Superior temporal gyrus (tissue), 1 donor: ENCODE data around the gene TLL2.

Experiments
- DNase-seq: peaks from one replicate; pipeline ENCODE4 v3.0.0-alpha.2; 2016; ENCODE audit errors: extremely low spot score

Gene TLL2

DNA sequence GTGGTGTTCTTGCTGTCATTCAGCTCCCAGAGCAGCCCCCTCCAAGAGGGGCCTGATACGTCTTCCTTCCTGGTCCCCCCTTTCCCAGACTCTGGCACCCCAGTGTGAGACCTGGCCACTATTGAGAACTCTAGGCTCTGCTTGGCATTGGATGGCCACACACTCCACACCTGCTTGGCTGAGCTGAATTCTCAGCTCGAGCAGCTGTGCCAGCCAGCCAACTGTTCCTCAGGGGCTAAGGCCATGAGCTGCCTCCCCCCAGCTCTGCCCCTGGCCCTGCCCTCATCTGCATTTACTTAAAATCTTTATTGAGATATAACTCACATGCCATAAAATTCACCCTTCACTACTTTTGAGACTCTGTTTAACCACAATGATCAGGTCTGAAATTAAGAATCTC, 6.7 kb downstream of the TLL2 start:
- no peak for DNase-seq

DNA sequence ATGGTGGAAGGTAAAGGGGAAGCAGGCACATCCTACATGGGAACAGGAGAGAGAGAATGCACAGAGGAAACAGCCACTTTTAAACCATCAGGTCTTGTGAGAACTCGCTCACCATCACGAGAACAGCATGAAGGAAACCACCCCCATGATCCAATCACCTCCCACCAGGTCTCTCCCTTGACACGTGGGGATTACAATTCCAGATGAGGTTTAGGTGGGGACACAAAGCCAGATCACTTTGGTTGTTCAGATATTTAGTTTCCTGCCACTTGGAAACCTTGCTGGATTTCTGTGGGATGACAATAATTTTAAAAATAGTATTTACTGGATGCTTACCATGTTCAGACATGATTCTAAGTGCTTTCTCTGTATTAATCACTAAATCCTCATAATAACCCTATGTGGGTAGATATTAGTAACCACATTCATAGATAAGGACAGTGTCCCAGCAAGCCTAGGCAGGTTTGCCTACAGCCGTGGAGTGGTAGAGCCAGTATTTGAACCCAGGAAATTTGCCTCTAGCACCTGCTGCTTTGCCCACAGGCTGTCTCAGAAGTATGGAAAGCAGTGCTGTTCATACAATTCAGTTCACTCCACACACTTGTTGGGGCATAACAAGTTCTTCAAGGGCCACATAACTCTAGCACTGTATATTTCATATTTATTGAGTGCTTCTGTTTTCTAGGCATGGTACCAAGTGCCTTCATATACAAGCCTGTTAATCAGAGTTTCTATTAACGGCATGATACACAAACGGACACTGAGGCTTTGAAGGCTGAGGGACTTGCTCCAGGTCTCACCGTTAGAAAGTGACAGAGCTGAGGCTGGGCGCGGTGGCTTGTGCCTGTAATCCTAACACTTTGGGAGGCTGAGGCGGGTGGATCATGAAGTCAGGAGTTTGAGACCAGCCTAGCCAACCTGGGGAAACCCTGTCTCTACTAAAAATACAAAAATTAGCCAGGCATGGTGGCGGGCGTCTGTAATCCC, 8.3 kb downstream of the TLL2 start:
- DNase-seq, result no peak

DNA sequence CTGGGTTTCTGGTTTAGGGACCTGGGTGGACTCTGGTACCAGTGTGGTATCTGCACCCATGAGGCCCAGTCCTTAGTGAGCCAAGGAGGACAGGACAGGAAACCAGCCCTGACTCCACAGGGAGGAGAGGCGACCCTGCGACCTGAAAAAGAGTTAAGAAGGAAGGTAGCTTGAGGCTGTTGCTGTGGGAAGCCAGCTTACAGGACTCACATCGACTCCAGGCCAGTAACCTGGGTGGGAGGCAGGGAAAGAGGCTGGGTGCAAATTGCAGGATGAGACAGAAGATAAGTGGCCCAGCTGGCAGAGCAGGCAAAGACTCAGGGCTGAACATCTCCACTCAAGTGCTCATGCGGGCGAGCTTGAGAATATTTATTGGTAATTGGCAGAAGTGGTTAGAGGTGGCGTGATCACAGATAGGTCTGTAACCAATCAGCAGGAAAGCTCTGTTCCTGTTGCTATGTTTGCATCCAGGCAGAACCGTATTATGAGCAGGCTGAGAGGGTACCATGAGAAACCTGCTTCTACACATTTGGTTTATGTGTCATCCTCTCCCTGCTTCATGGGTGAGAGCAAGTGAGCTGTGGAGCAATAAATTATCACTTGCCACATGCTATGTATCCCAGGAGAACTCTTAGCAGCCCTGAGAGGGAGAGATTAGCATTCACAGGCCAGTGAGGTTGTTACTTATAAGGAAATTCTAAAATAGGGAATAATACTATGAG, 11.0 kb downstream of the TLL2 start:
- DNase-seq, result no peak

DNA sequence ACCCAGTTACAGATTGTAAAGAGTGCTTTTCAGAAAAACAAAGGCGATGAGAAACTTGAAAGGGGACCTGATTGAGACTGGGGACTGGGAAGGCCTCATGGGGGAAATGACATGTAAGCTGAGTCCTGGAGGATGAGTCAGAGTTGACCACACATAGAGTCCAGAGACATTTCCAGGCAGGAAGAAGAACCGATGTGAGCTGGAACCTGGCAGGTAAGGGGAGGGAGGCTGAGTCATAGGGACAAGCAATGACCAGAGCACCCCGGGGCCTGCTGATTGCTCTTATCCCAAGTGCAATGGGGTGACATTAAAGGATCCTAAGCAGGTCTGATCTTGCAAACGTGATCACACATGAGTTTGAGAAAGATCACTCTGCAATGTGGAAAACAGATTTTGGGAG, 11.7 kb downstream of the TLL2 start:
- DNase-seq, result no peak

DNA sequence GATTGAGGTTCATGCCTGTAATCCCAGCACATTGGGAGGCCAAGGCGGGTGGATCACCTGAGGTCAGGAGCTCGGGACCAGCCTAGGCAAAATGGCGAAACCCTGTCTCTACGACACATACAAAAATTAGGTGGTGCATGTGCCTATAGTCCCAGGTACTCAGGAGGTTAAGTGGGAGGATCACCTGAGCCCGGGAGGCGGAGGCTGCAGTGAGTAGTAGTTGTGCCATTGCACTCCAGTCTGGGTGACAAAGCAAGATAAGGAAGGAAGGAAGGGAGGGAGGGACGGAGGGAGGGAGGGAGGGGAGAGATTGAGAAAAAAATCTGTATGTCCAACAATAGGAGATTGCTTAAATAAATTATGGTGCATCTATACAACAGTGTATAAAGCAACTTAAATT, 13.2 kb downstream of the TLL2 start:
- no peak for DNase-seq

DNA sequence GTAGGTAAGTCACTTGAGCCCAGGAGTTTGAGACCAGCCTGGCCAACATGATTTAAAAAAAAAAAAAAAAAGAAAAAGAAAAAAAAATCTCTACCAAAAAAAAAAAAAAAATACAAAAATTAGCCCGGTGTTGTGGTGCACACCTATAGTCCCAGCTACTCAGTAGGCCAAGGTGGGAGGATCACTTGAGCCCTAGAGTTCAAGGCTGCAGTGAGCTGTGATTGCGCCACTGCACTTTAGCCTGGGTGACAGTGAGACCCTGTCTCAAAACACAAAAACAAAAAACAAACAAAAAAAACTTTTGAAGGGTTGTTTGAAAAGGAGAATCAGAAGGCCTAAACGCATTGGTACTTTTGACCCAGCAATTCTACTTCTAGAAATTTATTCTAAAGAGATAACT, 13.7 kb downstream of the TLL2 start:
- no peak for DNase-seq

DNA sequence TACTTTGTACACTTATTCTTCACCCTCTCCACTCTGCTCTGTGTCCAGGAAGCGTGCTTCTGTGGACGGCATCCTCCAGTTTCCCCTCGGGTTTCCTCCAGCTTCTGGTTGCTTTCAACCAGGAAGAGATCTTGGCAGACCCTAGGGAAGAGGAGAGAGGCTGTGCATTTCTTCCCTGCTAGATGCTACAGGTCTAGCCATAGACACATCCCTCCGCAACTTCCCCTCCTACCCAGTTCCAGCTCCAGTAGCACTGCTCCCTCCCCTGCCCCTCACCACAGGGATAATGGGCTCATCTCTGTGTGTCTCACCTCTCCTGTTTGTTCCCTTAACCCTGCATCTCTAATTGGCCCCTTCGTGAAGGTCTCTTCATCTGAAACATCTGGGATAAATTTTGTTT, 16.3 kb downstream of the TLL2 start:
- DNase-seq, result no peak

DNA sequence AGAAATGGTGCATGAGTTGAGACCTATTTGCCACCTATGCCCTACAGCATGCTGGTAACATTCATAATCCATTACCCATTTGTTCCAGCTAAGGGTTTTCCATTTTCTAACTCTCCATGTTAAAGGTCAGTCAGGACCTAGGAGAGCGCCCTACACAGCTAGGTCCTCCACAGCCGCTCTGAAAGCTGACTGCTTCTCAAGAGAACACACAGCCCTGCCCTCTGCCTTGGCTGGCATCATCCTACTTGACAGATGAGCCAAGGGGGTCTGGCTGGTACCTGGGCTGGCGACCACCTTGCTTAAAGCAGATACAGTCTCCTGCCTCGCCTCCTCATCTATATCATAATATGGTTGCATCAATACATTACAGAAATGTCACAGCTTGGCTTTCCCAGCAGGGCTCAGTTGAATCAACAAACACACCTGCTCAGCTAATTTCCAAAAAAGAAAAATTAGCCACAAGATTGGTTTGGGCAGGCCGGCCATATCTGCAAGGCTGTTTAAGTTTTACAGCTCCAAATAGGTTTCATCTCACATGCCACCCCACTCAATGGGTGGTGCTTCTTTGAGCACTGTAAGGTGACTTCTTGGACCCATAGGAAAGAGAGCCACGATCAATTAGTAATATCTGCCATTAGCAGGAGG, 17.3 kb downstream of the TLL2 start:
- DNase-seq, result no peak

DNA sequence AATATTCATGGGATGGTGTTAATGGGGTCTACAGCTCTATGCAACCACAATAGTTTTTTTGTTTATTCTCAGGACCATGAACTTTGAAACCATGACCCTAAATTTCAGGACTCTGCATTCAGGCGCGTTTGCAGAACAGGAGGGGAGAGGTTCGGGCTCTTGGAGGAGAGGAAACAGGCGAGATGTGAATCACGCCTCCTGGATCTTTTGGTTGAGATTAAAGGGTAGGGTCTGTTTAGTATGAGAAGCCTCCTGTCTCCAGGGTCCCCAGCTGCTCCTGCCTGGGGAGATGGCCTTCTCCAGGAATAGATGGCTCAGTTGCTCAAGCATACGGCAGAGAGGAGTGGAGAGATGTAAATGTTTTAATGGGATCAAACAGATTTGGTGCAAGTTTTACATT, 18.2 kb downstream of the TLL2 start:
- no peak for DNase-seq

DNA sequence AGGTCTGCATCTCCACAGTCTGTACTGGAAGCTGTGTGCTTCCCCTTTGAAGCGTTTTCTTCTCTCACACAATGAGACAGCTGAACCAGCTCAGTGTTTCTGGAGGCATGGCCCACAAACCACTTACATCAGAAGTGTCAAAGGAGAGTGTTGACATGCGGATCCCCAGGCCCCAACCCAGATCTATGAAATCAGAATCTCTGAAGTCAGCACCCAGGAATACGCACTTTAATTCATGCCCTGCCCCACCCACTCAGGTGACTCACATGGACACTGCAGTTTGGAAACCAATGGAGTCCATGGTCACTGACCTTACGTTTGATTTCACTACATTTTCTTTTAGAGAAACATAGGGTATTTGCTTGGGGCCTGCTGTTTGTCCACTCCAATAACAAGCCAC, 19.0 kb downstream of the TLL2 start:
- no peak for DNase-seq

DNA sequence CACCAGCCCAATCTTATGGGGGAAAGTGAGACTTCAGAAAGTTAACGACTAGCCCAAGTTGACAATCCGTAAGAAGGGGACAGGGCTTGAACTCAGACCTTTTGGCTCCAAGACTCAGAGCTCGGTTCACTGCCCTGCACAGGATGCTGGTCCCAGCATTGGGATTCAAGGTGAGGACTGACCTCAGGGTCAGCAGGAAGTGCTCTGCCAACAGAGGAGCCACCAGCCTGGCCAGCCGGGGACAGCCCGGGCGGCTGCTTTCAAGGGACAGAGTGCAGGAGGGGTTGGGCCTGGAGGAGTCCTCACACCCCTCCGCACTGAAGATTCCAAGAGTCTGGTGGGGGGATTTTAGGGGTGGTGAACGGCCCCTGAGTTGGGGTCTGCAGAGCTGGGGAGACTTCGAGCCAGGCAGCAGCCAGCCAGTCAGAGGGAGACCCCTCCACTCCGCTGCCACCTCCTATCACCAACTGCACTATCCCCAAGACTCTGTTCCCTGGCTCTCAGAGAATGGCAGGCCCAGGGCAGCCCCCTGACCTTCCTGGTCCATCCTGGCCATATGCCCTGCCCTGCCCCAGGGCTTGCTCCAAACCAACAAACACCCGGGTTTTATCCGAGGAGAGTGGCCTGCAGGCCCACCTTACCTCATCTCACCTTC, 19.7 kb downstream of the TLL2 start:
- no peak for DNase-seq

DNA sequence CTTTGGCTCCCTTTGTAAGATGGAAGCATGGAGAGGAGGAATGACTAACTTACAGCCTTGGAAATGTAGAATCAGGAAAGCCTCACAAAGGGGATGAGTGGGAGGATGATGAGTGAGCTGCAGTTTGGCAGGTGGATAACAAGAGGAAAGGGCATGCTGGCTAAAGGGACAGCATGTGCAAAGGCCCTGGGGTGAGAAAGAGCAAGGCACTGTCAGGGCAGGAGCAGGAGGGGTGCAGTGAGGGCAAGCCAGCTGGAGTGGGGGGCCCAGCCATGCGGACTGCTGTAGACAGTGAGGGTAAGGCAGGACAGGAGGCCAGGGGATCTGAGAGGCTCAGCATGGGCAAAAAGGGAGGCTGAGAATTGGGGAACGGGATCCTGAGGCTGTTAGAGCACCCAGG, 20.5 kb downstream of the TLL2 start:
- no peak for DNase-seq

DNA sequence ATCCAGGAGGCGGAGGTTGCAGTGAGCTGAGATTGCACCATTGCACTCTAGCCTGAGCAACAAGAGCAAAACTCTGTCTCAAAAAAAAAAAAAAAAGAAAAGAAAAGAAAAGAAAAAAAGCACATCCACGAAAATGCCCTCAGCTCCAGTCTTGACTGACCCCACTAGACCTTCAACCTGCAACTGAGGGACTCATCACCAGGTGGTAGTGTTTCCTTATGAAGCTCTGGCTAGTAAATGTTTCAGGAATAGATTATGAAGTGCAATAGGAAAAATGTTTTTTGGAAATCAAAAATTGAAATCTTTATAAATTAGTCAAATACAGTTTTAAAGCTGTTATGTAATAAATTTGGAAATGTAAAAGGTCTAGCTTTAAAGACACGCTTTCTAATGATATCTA, 22.4 kb downstream of the TLL2 start:
- DNase-seq, result no peak

DNA sequence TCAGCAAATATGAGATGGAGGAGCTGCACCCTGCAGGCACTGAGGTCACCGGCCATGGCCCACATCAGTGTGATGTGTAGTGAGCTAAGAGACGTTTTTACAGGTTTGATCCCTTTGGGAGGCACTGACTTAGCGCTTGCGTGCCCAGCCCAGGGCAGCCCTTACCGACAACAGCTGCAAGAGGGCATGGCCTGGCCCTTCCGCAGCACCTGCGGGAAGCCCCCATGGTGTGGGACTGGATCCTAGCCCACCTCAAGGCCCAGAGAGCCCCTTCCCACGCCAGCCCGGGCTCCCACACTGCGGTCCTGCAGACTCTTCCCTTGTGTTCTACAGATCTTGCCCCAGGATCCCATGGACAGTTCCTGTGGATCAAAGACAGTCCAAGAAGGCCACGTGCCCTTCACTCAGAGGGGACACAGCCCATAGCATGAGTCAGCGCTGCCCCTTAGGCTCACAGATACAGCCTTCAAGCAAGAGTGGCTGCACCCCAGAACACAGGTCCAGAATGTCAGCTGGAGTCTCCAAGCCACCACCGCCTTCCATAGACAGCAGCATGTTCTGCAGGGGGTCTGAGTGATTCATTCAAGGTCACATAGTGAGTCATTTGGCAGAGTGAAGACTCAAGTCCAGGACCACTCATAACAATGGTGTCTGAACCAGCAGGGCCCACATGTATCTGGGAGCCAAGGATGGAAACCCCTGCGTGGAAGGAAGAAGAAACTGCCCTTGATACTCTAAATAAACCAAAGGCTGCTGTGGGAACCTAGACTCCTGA, 25.4 kb downstream of the TLL2 start:
- DNase-seq, result no peak

DNA sequence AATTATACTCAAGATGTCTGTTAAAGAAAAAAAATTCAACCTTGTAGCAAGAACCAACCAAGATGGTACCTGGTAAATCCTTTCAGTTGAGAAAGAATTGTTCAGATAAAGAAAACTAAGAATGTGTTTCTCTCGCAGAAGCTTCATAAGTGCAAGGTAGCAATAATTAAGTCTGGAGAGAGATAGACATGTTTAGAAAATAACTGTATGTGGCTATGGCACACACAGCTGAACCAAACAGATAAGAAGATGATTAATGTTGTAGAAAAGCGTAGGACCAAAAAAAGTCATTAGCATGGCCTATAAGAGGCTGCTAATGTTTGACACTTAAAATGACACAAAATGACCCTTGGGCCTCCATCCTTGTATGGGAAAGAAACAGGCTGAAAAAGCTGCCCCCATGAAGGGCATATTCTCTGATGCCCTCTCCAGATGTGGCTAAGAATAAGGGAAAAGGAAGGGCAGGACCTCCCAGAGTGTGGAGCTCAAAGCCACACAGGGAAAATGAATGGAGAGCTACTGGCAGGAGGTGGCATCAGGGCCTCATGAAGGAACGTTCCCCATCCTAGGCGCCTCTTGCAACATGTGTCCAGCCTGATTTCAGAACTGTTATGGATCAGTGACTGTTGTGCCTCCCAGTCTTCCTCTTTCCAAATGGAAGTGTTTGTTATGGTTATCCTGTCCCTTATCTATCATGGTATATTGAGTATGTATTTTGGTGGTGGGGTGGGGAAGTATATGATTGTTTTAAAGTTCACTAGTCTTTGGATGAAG, 30.7 kb downstream of the TLL2 start:
- no peak for DNase-seq

DNA sequence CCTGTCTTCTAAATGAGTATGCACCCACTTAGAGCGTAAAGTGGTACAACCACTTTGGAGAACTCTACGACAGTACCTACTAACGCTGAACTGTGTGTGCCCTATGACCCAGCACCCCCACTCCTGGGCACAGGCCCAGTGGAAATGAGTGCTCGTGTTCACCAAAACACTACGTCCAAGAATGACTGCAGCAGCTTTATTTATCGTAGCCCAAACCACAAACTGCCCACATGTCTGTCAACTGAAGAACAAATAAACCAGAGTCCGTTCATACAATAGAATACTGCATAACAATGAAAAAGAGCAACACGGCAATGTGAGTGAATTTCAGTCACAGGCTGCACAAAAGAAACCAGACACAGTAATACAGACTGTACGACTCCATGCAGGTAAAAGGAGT, 35.4 kb downstream of the TLL2 start:
- DNase-seq, result no peak

DNA sequence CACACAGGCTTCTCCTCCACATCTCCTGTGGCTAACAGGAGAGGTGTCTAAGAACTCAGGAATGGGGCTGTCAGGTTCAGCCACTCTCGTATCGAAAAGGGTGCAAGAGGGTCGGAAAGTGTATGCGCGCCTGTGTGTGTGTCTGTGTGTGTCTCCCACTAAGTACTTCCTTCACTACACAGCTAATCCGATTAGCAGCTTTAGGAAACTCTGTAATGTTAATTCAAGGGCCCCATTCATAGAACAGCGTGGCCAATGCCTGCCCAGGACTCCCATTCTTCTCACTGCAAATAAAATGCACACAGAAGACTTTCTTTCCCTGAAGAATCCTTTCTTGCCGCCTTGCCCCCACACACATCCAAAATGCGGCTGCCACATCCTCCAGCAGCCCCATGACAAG, 39.9 kb downstream of the TLL2 start:
- DNase-seq, result no peak

DNA sequence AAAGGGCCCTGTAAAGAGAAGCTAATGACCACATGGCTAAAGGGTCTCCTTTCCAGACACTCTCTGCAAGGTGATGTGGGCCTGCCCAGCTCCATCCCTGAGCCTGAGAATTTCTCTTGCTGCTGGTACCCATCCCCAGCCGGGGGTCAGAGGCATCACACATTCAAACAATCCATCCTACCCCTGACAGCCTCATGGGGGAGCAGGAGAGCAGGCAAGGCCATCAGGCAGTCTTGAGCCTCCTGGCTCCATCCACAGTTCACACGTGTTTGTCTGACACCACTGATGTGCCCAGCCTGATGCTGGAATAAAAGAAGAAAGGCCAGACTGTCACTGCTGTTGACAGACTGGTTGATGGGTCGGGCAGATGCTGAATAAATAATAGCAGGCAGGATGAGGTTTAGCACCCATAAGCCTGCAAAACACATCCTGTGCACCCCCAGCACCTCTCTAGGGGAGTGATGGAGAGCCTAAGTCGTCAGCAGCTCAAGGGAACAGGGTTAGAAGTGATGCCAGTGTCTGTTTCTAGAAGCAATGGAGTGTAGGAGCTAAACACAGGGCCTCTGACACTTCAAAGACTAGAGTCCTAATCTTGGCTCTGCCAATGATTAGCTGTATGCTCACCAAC, 43.5 kb downstream of the TLL2 start:
- peak; percentile 77 for DNase-seq

DNA sequence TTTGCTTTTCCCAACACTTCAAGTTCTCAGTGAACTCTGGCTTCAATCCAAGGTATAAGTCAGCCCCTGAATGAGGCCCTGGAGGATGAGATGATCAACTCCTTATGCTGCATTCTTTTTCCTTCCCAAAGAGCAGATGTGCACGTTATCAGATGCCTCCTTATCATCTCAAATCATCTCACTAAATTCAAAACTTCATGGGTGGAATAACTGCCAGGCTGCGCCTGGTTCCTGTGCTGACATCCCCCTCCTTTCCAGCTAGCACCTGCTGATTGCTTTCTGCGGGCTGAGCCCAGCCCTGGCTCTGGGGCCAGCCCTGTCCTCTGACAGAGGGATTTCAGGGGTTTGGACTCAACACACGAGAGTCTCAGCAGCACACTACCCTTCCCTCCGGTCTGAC, 44.9 kb downstream of the TLL2 start:
- no peak for DNase-seq

DNA sequence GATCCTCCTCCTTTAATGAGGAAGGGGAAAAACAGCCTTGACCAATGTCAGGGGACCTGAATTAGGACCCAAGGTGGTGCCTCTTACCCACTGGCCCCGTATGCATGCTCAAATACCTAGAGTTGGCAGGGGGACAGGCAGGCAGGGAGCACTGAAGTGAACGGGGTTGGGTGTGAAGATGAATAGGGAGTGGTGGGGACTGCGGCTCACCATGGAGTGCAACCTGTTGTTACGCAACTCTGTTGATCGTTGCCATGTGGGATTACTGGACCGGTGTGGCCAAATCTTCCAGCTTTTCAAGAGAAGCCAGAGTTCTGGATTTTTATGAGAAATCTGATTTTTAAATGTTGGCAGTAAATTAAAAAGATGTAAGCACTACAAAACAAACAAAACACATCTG, 48.1 kb downstream of the TLL2 start:
- no peak for DNase-seq
